ENCODE results near the gene C2CD2. TPM values are rescaled to one million over a fixed set of nuclear protein-coding genes. Genes with fewer than 3 reads are reported as not detected.

C2CD2 gene
- total and polyA plus RNA-seq, 3 donors from 2014 or later = 8.6 to 17.4 (median 13.2) TPM

- no peak overlapping the region for H3K27ac ChIP-seq
- WGBS, 2 donors = 92 to 94% methylated on average over 4 of the region's 4 CpGs
- no peak overlapping the region for H3K4me3 ChIP-seq
- H3K9me3 ChIP-seq = no peaks in the 10 kb centered on the region
- DNase-seq = no peak
- no peak for TF ChIP-seq POLR2A (IDR thresholded peaks at IDR 0.05)
- TF ChIP-seq, protein P1, sequence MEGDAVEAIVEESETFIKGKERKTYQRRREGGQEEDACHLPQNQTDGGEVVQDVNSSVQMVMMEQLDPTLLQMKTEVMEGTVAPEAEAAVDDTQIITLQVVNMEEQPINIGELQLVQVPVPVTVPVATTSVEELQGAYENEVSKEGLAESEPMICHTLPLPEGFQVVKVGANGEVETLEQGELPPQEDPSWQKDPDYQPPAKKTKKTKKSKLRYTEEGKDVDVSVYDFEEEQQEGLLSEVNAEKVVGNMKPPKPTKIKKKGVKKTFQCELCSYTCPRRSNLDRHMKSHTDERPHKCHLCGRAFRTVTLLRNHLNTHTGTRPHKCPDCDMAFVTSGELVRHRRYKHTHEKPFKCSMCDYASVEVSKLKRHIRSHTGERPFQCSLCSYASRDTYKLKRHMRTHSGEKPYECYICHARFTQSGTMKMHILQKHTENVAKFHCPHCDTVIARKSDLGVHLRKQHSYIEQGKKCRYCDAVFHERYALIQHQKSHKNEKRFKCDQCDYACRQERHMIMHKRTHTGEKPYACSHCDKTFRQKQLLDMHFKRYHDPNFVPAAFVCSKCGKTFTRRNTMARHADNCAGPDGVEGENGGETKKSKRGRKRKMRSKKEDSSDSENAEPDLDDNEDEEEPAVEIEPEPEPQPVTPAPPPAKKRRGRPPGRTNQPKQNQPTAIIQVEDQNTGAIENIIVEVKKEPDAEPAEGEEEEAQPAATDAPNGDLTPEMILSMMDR (IDR thresholded peaks at IDR 0.05) = no peak
- no peaks in the 10 kb centered on the region for H3K36me3 ChIP-seq (ENCODE audit: low read depth, missing control alignments)
- H3K4me1 ChIP-seq = no peaks in the 10 kb centered on the region
- no peaks in the 10 kb centered on the region for H3K27me3 ChIP-seq
- intact Hi-C loops (cut with DNase I; ENCODE audit: low total_unique reads) = no loop called here
Measured at GRCh38 chr21:41863439-41863740, 90.4 kb downstream of the C2CD2 start.

GRCh38 chr21:41861987-41862386 lies 91.8 kb downstream of the C2CD2 start:
- no peak overlapping the region for H3K4me3 ChIP-seq
- 74 to 87% methylated on average over 15 to 17 of the region's 17 CpGs for WGBS, 2 donors
- H3K9me3 ChIP-seq = no peaks in the 10 kb centered on the region
- no peaks in the 10 kb centered on the region for H3K36me3 ChIP-seq (ENCODE audit: low read depth, missing control alignments)
- no peak for TF ChIP-seq POLR2A (IDR thresholded peaks at IDR 0.05)
- TF ChIP-seq, protein P1 (IDR thresholded peaks at IDR 0.05) = no peak
- no peaks in the 10 kb centered on the region for H3K27me3 ChIP-seq
- no peaks in the 10 kb centered on the region for H3K4me1 ChIP-seq
- H3K27ac ChIP-seq = no peak overlapping the region
- intact Hi-C loops (cut with DNase I; ENCODE audit: low total_unique reads) = no loop called here
- DNase-seq = no peak

GRCh38 chr21:41861255-41861654 lies 92.6 kb downstream of the C2CD2 start:
- Histone ChIP-seq H3K27me3 (no peaks in the 10 kb centered on the region), H3K4me3 (no peak overlapping the region), H3K36me3 (ENCODE audit: low read depth, missing control alignments) (no peaks in the 10 kb centered on the region), H3K9me3 (no peaks in the 10 kb centered on the region), H3K27ac (no peak overlapping the region), H3K4me1 (no peaks in the 10 kb centered on the region)
- no peak for DNase-seq
- 93 to 94% methylated on average over 4 of the region's 4 CpGs for WGBS, 2 donors
- TF ChIP-seq, protein P1 (IDR thresholded peaks at IDR 0.05) = no peak
- no peak for TF ChIP-seq POLR2A (IDR thresholded peaks at IDR 0.05)
- intact Hi-C loops (cut with DNase I; ENCODE audit: low total_unique reads) = no loop called here

GRCh38 chr21:41859297-41859980 lies 94.4 kb downstream of the C2CD2 start:
- Histone ChIP-seq H3K4me3 (no peak overlapping the region), H3K9me3 (no peaks in the 10 kb centered on the region), H3K27ac (no peak overlapping the region), H3K36me3 (ENCODE audit: low read depth, missing control alignments) (no peaks in the 10 kb centered on the region), H3K27me3 (no peaks in the 10 kb centered on the region), H3K4me1 (no peaks in the 10 kb centered on the region)
- no peak for TF ChIP-seq POLR2A (IDR thresholded peaks at IDR 0.05)
- TF ChIP-seq, protein P1 (IDR thresholded peaks at IDR 0.05) = no peak
- WGBS, 2 donors = 94 to 97% methylated on average over 15 to 23 of the region's 23 CpGs
- no peak for DNase-seq
- intact Hi-C loops (cut with DNase I; ENCODE audit: low total_unique reads) = no loop called here
